Mesendoderm (in vitro differentiated cells): ENCODE measurements around the gene ATG101.
A peak's percentile ranks its signal among the peaks of the same experiment; 100 is the strongest.
"Not testable (repeated sequence)": the region's sequence is repeated elsewhere in the genome, so short reads cannot be mapped to it uniquely, and the experiment has no call there.

Experiments
- DNase-seq: peaks from one replicate; pipeline ENCODE4 v3.0.0; 2013
- H2AK5ac ChIP-seq: 2 replicates; pipeline ENCODE4 v1.6.1; 2013; ENCODE audit warnings: low read length, inconsistent platforms
- H2BK120ac ChIP-seq: 2 replicates; pipeline ENCODE4 v1.6.1; 2013; ENCODE audit warnings: low read depth, mild to moderate bottlenecking, low read length, moderate library complexity, mixed read lengths
- H2BK15ac ChIP-seq: replicated peaks from 2 replicates; pipeline ENCODE4 v1.6.1; 2013; ENCODE audit warnings: low read depth, mild to moderate bottlenecking, moderate library complexity
- H2BK5ac ChIP-seq: 2 replicates; pipeline ENCODE4 v1.6.1; 2013; ENCODE audit warnings: low read length, inconsistent platforms
- H3K18ac ChIP-seq: 2 replicates; pipeline ENCODE4 v1.6.1; 2013; ENCODE audit warnings: mild to moderate bottlenecking, low read length, mixed read lengths
- H3K23ac ChIP-seq: one replicate; pipeline ENCODE4 v1.6.1; 2013; ENCODE audit warnings: low read length
- H3K27ac ChIP-seq: 2 replicates; pipeline ENCODE4 v1.5.1; 2013; ENCODE audit warnings: low read depth, mild to moderate bottlenecking, inconsistent platforms, low read length, moderate library complexity
- H3K27me3 ChIP-seq: 2 replicates; pipeline ENCODE4 v1.6.1; 2013; ENCODE audit warnings: low read length, control low read depth, mild to moderate bottlenecking, inconsistent platforms; ENCODE audit not compliant: insufficient read depth, poor library complexity
- H3K36me3 ChIP-seq: 2 replicates; pipeline ENCODE4 v1.6.1; 2013; ENCODE audit warnings: low read length, inconsistent platforms; ENCODE audit not compliant: control insufficient read depth, insufficient read depth
- H3K4ac ChIP-seq: one replicate; pipeline ENCODE4 v1.6.1; 2013; ENCODE audit warnings: low read depth, mild to moderate bottlenecking, low read length, moderate library complexity
- H3K4me1 ChIP-seq: 2 replicates; pipeline ENCODE4 v1.6.1; 2013; ENCODE audit warnings: low read depth, low read length, inconsistent platforms; ENCODE audit not compliant: control insufficient read depth
- H3K4me2 ChIP-seq: 2 replicates; pipeline ENCODE4 v1.6.1; 2013; ENCODE audit warnings: low read length
- H3K4me3 ChIP-seq: 2 replicates; pipeline ENCODE4 v1.5.1; 2013; ENCODE audit warnings: mild to moderate bottlenecking, low read length
- H3K56ac ChIP-seq: one replicate; pipeline ENCODE4 v1.6.1; 2013; ENCODE audit warnings: low read length
- H3K79me1 ChIP-seq: 2 replicates; pipeline ENCODE4 v1.6.1; 2013; ENCODE audit warnings: low read length, inconsistent platforms
- H3K79me2 ChIP-seq: 2 replicates; pipeline ENCODE4 v1.6.1; 2013; ENCODE audit warnings: mild to moderate bottlenecking, low read length; ENCODE audit not compliant: control insufficient read depth, insufficient read depth
- H3K9ac ChIP-seq: 2 replicates; pipeline ENCODE4 v1.6.1; 2013; ENCODE audit warnings: low read length, inconsistent platforms
- H4K5ac ChIP-seq: one replicate; pipeline ENCODE4 v1.6.1; 2013; ENCODE audit warnings: low read length
- H4K8ac ChIP-seq: one replicate; pipeline ENCODE4 v1.6.1; 2013; ENCODE audit warnings: low read depth, mild to moderate bottlenecking, control low read depth, low read length, moderate library complexity
- WGBS: extraction: QIAGEN DNeasy Blood & Tissue Kit; methylation state at CpG from one replicate; pipeline ENCODE4 v1.1.7; 2013; ENCODE audit warnings: low lambda C conversion rate, missing lambda C conversion rate; ENCODE audit not compliant: insufficient coverage; ENCODE audit errors: extremely low coverage; 5-methylcytosine and 5-hydroxymethylcytosine counted together

ATG101 gene

DNA sequence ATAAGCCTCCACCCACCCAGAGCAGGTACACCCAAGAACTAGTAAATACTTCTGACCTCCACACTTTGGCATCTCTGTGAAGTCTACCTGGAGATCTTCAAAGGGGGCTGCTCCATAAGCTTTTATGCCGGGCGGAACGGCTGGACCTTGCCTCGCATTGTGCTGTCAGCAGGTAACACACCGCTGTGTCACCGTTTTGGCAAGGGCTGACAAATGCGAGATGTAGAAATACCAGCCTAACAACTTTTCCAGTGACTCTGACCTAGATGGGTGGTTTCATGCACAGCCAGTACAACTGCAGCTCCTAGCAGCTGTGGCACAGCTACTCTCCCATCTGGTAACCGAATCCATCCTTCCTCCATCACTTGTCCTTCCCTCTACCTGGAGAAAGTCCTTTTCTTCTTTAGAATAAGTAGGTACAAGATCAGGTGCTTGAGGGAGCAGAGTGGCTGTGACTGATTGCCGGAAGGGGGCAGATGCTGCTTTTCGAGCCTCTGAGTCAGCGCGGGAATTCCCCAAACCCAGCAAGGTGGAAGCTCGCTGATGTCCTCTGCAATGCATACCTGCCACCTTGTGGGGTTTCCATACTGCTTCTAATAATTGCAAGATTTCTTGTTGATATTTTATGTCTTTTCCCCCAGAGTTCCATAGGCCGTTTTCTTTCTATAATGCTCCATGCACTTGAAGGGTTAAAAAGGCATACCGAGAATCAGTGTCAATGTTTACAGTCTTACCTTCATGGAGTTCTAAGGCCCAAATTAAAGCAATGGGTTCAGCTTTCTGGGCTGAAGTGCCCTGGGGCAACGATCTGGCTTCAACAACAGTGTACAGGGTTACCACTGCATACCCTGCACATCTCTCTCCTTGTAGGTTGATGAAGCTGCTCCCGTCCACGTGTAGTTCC is 46.7 kb downstream of the ATG101 start:
- no CpG with 5 or more reads among the region's 18 CpGs for WGBS

DNA sequence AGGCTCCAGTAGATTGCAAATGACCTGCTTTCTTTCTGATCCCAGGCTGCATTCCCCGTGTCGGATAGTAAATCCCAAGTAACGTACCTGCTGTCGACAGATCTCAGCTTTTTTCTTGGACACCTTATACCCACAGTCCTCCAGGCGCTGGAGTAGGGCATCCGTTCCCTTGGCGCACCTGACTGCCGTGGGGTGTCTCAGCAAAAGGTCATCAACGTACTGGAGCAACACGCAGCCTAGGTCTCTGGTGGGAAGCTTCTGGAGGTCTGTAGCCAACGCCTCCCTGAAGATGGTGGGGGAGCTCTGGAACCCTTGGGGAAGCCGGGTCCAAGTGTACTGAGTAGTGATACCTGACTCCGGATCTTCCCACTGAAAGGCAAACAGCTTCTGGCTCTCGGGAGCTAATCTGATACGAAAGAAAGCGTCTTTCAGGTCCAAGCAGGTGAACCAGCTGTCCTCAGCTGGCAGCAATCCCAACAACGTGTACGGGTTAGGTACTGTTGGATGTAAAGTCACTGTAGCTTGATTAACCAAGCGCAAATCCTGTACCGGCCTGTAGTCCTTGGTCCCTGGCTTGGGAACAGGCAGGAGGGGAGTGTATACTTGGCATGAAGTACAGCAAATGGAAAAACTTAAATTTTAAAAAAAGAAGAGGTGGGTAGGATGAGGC is 48.2 kb downstream of the ATG101 start:
- H2AK5ac ChIP-seq, H3K36me3 ChIP-seq, H3K27ac ChIP-seq, H2BK5ac ChIP-seq, H3K4me1 ChIP-seq, H4K5ac ChIP-seq, H3K79me1 ChIP-seq, H4K8ac ChIP-seq, H3K4ac ChIP-seq, H3K23ac ChIP-seq, H2BK15ac ChIP-seq, H3K4me2 ChIP-seq, H3K18ac ChIP-seq, H3K56ac ChIP-seq, H3K9ac ChIP-seq, H3K27me3 ChIP-seq, DNase-seq, H2BK120ac ChIP-seq, H3K79me2 ChIP-seq, H3K4me3 ChIP-seq: not testable (repeated sequence)
- WGBS = no CpG with 5 or more reads among the region's 20 CpGs

More for the DNA sequence above, 46.7 kb downstream of the ATG101 start:
- H2BK120ac ChIP-seq, H3K9ac ChIP-seq, H4K8ac ChIP-seq, H3K23ac ChIP-seq, H3K79me1 ChIP-seq, H3K4me3 ChIP-seq, H2BK5ac ChIP-seq, H3K27ac ChIP-seq, H2BK15ac ChIP-seq, H3K79me2 ChIP-seq, H3K56ac ChIP-seq, H3K18ac ChIP-seq, H3K36me3 ChIP-seq, H3K27me3 ChIP-seq, H3K4ac ChIP-seq, H3K4me1 ChIP-seq, H4K5ac ChIP-seq, H2AK5ac ChIP-seq, H3K4me2 ChIP-seq: not testable (repeated sequence)
- DNase-seq = peak; percentile 63

DNA sequence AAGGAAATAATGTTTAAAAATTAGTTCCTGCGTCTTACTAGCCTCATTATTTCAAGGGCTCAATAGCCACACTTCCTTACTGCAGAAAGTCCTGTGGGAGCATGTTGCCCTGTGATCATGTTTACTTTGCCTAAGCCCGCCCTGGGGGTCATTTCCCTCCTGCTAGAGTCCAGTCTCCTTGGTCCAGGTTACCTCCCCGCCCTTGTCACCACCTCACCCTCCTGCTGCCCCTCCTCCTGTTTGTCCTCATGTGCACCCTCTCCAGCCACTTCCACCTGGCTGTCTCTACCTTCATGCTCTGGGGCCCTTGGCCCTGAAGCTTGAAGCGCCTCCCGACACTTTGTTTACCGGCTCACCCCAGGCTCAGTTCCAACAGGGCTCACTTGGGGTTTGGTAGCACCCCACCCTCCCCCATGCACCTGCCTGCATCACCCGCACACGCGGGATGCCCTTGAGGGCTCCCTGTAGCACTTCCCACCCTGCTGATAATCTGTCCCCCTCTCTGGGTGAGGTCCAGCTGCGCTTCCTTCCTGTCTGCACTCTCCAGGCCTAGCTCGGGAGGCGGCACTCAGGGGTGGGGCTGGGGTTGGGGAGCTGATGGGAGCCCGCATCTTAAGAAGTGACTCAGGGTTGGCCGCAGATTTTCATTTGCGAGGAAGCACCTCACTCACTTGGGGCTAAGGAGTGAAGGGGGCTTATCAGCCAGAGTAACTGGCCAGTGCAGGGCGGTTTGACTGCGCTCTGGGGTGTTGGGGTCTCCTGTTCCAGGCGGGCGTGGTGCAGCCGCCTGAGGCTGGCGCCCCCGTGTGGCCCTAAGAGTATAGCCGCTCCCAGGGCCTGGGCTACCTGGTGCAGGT is 49.8 kb downstream of the ATG101 start:
- Histone ChIP-seq H2BK15ac (no peak overlapping the region), H3K23ac (no peak overlapping the region), H2BK120ac (no peak overlapping the region), H4K5ac (no peak overlapping the region), H3K79me2 (no peaks in the 10 kb centered on the region), H3K4me3 (no peak overlapping the region), H3K4me2 (peak overlapping the region; percentile 74), H3K4ac (no peak overlapping the region), H3K36me3 (no peaks in the 10 kb centered on the region), H3K18ac (no peak overlapping the region), H3K27me3 (no peaks in the 10 kb centered on the region), H3K27ac (no peak overlapping the region), H3K9ac (peak overlapping the region; percentile 40), H3K79me1 (no peaks in the 10 kb centered on the region), H3K4me1 (no peaks in the 10 kb centered on the region), H4K8ac (no peak overlapping the region), H3K56ac (no peak overlapping the region), H2AK5ac (no peak overlapping the region), H2BK5ac (no peak overlapping the region)
- no CpG with 5 or more reads among the region's 23 CpGs for WGBS
- DNase-seq = peak; percentile 90

DNA sequence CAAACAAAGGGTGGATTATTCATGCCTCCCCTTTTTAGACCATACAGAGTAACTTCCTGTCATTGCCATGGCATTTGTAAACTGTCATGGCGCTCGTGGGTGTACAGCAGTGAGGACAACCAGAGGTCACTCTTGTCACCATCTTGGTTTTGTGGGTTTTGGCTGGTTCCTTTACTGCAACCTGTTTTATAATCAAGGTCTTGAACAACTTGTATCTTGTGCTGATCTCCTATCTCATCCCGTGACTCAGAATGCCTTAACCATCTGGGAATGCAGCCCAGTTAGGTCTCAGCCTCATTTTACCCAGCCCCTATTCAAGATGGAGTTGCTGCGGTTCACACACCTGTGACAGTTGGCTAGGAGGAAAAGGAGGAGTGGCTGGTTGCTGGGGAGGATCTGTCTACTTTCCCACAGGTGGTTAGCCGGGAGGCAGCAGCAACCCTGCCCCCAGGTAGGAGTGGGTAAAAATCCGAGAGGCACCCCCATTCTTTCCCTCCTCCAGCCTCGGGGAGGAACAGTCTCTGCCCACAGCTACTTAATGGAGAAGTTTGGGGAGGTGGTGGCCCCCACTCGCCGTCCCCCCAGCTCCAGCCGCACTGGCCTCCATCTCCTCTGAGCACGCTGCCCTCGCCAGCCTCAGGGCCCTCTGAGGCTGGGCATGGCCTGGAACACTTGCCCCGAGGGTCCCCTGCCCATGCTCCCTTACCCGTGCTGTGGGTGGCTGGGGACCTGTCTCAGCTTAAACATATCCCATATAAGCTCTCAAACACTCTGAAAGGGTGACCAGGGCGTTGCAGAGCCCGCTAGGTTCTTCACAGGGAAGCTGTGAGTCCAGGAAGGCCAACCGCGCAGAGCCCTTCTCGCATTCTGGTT is 51.4 kb downstream of the ATG101 start:
- Histone ChIP-seq H3K23ac (no peak overlapping the region), H4K8ac (no peak overlapping the region), H3K4ac (no peak overlapping the region), H2BK5ac (no peak overlapping the region), H3K27ac (no peak overlapping the region), H3K56ac (no peak overlapping the region), H3K4me1 (peaks cover 10% of the 10 kb centered on the region), H3K4me2 (no peak overlapping the region), H3K18ac (no peak overlapping the region), H3K27me3 (no peaks in the 10 kb centered on the region), H3K79me1 (no peaks in the 10 kb centered on the region), H3K4me3 (no peak overlapping the region), H3K36me3 (no peaks in the 10 kb centered on the region), H3K79me2 (no peaks in the 10 kb centered on the region), H3K9ac (no peak overlapping the region), H2BK120ac (no peak overlapping the region), H2BK15ac (no peak overlapping the region), H4K5ac (no peak overlapping the region), H2AK5ac (no peak overlapping the region)
- no peak for DNase-seq
- no CpG with 5 or more reads among the region's 19 CpGs for WGBS

GRCh38 chr12:52121824-52122539 is 52.2 kb downstream of the ATG101 start:
- no CpG with 5 or more reads among the region's 18 CpGs for WGBS
- no peak overlapping the region for H3K4ac ChIP-seq
- H3K27ac ChIP-seq = no peak overlapping the region
- H3K36me3 ChIP-seq = no peaks in the 10 kb centered on the region
- H2BK15ac ChIP-seq = no peak overlapping the region
- H2BK120ac ChIP-seq = no peak overlapping the region
- no peak overlapping the region for H3K56ac ChIP-seq
- no peak overlapping the region for H3K4me3 ChIP-seq
- DNase-seq = peak; percentile 76
- peaks cover 18% of the 10 kb centered on the region for H3K4me1 ChIP-seq
- no peak overlapping the region for H4K5ac ChIP-seq
- no peak overlapping the region for H3K18ac ChIP-seq
- H3K4me2 ChIP-seq = no peak overlapping the region
- no peak overlapping the region for H2BK5ac ChIP-seq
- H2AK5ac ChIP-seq = no peak overlapping the region
- no peak overlapping the region for H4K8ac ChIP-seq
- H3K79me1 ChIP-seq = no peaks in the 10 kb centered on the region
- no peaks in the 10 kb centered on the region for H3K27me3 ChIP-seq
- no peaks in the 10 kb centered on the region for H3K79me2 ChIP-seq
- no peak overlapping the region for H3K23ac ChIP-seq
- no peak overlapping the region for H3K9ac ChIP-seq
